ENCODE data around the gene ITGB5. TPM values are rescaled to one million over a fixed set of nuclear protein-coding genes. Genes with fewer than 3 reads are reported as not detected.

Gene ITGB5
- polyA plus RNA-seq, 3 donors = 0.68 to 1.2 (median 1.0) TPM

DNA sequence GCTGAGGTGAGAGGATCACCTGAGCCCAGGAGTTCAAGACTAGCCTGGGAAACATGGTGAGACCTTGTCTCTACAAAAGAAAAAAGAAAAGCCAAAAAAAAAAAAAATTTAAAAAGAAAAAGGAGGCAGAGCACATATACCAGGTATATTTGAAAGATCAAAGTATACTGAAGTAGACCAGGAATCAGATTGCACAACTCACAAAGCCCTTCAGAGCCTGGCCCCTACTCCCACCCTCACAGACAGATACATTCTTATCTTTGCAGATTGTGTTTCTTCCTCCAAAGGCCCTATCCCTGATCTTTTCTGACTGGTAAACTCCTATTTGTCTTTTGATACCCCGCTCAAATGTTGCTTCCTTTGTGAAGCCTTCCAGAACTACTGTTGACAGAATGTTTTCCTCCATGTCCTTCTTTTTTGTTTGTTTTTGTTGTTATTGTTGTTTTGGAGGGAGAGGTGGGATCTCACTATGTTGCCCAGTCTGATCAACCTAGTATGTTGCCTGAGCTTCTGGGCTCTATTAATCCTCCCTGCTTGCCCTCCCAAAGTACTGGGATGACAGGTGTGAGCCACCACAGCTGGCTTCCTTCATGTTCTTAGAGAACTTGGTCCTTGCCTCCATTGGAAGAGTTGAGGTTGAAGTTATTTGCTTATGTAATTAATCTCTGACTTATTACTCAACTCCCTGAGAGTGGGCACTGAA is 9.8 kb upstream of the ITGB5 start:
- intact Hi-C loops (cut with micrococcal nuclease) = no loop called here
- Histone ChIP-seq H3K27ac (ENCODE audit: low read depth in 1 of 2, low read length in 2 of 2) (no peak overlapping the region), H3K4me3 (replicated peaks in 1 of 3; ENCODE audit: low read depth in 2 of 3, low read length in 3 of 3) (no peak overlapping the region), H3K27me3 (ENCODE audit: control insufficient read depth in 2 of 2, insufficient read depth in 2 of 2, low read length in 2 of 2) (no peaks in the 10 kb centered on the region), H3K36me3 (replicated peaks in 1 of 2; ENCODE audit: control insufficient read depth in 1 of 2, insufficient read depth in 2 of 2, low read length in 2 of 2) (no peaks in the 10 kb centered on the region), H3K9ac (ENCODE audit: insufficient read depth, low read length, poor library complexity, severe bottlenecking) (no peak overlapping the region), H3K9me3 (replicated peaks in 1 of 2; ENCODE audit: control insufficient read depth in 1 of 2, insufficient read depth in 1 of 2, low read length in 2 of 2) (no peaks in the 10 kb centered on the region), H2AFZ (ENCODE audit: insufficient read depth, low read depth, low read length, poor library complexity, severe bottlenecking) (no peak overlapping the region), H3K4me1 (ENCODE audit: control insufficient read depth in 1 of 2, insufficient read depth in 2 of 2, low read length in 2 of 2) (peaks cover 0 to 5% of the 10 kb centered on the region in 2 donors), H3K79me2 (ENCODE audit: insufficient read depth, low read length) (no peaks in the 10 kb centered on the region), H4K20me1 (ENCODE audit: insufficient read depth, low read length) (no peaks in the 10 kb centered on the region), H3K4me2 (replicated peaks; ENCODE audit: extremely low read depth, low read length, poor library complexity, severe bottlenecking) (no peak overlapping the region)
- TF ChIP-seq, protein P1, sequence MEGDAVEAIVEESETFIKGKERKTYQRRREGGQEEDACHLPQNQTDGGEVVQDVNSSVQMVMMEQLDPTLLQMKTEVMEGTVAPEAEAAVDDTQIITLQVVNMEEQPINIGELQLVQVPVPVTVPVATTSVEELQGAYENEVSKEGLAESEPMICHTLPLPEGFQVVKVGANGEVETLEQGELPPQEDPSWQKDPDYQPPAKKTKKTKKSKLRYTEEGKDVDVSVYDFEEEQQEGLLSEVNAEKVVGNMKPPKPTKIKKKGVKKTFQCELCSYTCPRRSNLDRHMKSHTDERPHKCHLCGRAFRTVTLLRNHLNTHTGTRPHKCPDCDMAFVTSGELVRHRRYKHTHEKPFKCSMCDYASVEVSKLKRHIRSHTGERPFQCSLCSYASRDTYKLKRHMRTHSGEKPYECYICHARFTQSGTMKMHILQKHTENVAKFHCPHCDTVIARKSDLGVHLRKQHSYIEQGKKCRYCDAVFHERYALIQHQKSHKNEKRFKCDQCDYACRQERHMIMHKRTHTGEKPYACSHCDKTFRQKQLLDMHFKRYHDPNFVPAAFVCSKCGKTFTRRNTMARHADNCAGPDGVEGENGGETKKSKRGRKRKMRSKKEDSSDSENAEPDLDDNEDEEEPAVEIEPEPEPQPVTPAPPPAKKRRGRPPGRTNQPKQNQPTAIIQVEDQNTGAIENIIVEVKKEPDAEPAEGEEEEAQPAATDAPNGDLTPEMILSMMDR (IDR thresholded peaks at IDR 0.05) = no peak
- Mint-ChIP-seq H3K36me3 (no peaks in the 10 kb centered on the region), H3K27me3 (ENCODE audit: low read depth in 3 of 3) (peaks cover 0 to 3% (median 2%) of the 10 kb centered on the region in 3 donors), H3K4me1 (peaks cover 2% of the 10 kb centered on the region), H3K9me3 (no peaks in the 10 kb centered on the region), H3K27ac (no peak overlapping the region), H3K4me3 (no peak overlapping the region)
- 100% methylated on average over 1 of the region's 1 CpG for WGBS (ENCODE audit: insufficient coverage)
- DNase-seq = no peak

DNA sequence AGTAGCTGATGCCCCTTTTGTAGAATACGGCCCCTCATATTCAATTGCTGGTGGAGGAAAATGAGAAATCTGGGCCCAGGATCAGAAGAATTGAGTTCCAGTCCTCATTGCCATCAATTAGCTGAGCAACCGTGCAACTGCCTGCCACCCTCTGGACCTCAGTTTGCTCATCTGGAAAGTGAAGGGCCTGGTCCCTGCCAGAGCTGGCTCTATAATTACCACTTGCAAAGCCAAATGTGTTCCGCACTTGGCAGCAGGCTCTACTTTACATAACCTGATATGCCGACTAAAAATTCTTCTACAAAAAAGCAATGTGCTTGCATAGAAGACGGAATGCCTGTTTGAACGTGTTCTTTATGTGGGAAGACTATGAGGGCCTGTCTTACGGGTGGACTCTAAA is 8.6 kb upstream of the ITGB5 start:
- no peaks in the 10 kb centered on the region for H4K20me1 ChIP-seq (ENCODE audit: insufficient read depth, low read length)
- H3K36me3 ChIP-seq (replicated peaks in 1 of 2; ENCODE audit: control insufficient read depth in 1 of 2, insufficient read depth in 2 of 2, low read length in 2 of 2) = no peaks in the 10 kb centered on the region
- no peaks in the 10 kb centered on the region for H3K79me2 ChIP-seq (ENCODE audit: insufficient read depth, low read length)
- H3K9me3 ChIP-seq (replicated peaks in 1 of 2; ENCODE audit: control insufficient read depth in 1 of 2, insufficient read depth in 1 of 2, low read length in 2 of 2) = no peaks in the 10 kb centered on the region
- no peak overlapping the region for H3K27ac ChIP-seq (ENCODE audit: low read depth in 1 of 2, low read length in 2 of 2)
- Mint-ChIP-seq H3K27ac (no peak overlapping the region), H3K27me3 (ENCODE audit: low read depth in 3 of 3) (peaks cover under 1 to 4% (median 4%) of the 10 kb centered on the region in 3 donors), H3K4me3 (no peak overlapping the region), H3K4me1 (peaks cover 4% of the 10 kb centered on the region), H3K9me3 (no peaks in the 10 kb centered on the region), H3K36me3 (no peaks in the 10 kb centered on the region)
- no peak for DNase-seq
- no peaks in the 10 kb centered on the region for H3K27me3 ChIP-seq (ENCODE audit: control insufficient read depth in 2 of 2, insufficient read depth in 2 of 2, low read length in 2 of 2)
- H3K4me1 ChIP-seq (ENCODE audit: control insufficient read depth in 1 of 2, insufficient read depth in 2 of 2, low read length in 2 of 2) = no peaks in the 10 kb centered on the region
- H2AFZ ChIP-seq (ENCODE audit: insufficient read depth, low read depth, low read length, poor library complexity, severe bottlenecking) = no peak overlapping the region
- H3K4me3 ChIP-seq (replicated peaks in 1 of 3; ENCODE audit: low read depth in 2 of 3, low read length in 3 of 3) = no peak overlapping the region
- intact Hi-C loops (cut with micrococcal nuclease) = no loop called here
- TF ChIP-seq, protein P1 (IDR thresholded peaks at IDR 0.05) = no peak
- no peak overlapping the region for H3K9ac ChIP-seq (ENCODE audit: insufficient read depth, low read length, poor library complexity, severe bottlenecking)
- no peak overlapping the region for H3K4me2 ChIP-seq (replicated peaks; ENCODE audit: extremely low read depth, low read length, poor library complexity, severe bottlenecking)
- WGBS (ENCODE audit: insufficient coverage) = 98% methylated on average over 4 of the region's 7 CpGs

All from CD14-positive monocyte (primary cell).